SK-N-SH (cell line): Measurements from ENCODE around the gene GRIK1.

ENCODE experiments used
- MEF2A ChIP-seq: IDR thresholded peaks from 2 replicates; pipeline ENCODE4 v1.4.0; 2012; ENCODE audit warnings: low read depth, borderline replicate concordance
- POLR2AphosphoS5 ChIP-seq: IDR thresholded peaks from 2 replicates; pipeline ENCODE4 v1.6.1; 2012; ENCODE audit warnings: low read depth, low read length
- TF ChIP-seq, protein P1 (sequence below): fragments of 150-350 bp; IDR thresholded peaks from 2 replicates; pipeline ENCODE4 v1.6.1; 2017; ENCODE audit warnings: antibody characterized with exemption, low read length, low read depth, borderline replicate concordance
- TF ChIP-seq, protein P2 (sequence below): fragments of 200-600 bp; sonication (generic); IDR thresholded peaks from 2 replicates; pipeline ENCODE4 v1.6.1; 2017; ENCODE audit warnings: antibody characterized with exemption, mild to moderate bottlenecking, moderate library complexity

DNA sequence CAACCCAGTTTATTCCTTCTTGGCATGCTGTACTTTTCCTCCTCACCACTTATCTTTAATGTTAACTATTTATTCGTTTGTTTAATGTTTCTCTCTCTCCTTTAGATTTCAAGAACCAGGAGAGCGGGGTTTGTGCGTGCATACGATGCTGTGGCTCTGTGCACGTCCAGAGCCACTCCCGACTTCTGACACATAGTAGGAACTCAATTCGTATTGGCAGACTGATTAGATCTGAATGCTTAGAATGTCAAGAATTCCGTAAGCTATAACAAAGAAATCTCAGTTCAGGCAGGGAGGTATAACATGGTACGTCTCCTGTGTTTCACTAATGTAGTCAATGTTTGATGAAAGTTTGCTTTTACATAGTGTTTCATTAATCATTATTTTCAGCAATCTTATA, 7.3 kb upstream of the GRIK1 start:
- TF ChIP-seq POLR2AphosphoS5, result no peak
- TF ChIP-seq, protein P1, sequence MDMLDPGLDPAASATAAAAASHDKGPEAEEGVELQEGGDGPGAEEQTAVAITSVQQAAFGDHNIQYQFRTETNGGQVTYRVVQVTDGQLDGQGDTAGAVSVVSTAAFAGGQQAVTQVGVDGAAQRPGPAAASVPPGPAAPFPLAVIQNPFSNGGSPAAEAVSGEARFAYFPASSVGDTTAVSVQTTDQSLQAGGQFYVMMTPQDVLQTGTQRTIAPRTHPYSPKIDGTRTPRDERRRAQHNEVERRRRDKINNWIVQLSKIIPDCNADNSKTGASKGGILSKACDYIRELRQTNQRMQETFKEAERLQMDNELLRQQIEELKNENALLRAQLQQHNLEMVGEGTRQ, result no peak
- TF ChIP-seq, protein P2, sequence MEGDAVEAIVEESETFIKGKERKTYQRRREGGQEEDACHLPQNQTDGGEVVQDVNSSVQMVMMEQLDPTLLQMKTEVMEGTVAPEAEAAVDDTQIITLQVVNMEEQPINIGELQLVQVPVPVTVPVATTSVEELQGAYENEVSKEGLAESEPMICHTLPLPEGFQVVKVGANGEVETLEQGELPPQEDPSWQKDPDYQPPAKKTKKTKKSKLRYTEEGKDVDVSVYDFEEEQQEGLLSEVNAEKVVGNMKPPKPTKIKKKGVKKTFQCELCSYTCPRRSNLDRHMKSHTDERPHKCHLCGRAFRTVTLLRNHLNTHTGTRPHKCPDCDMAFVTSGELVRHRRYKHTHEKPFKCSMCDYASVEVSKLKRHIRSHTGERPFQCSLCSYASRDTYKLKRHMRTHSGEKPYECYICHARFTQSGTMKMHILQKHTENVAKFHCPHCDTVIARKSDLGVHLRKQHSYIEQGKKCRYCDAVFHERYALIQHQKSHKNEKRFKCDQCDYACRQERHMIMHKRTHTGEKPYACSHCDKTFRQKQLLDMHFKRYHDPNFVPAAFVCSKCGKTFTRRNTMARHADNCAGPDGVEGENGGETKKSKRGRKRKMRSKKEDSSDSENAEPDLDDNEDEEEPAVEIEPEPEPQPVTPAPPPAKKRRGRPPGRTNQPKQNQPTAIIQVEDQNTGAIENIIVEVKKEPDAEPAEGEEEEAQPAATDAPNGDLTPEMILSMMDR, result no peak
- TF ChIP-seq MEF2A, result no peak
